Activated naive CD4-positive, alpha-beta T cell treated with Interleukin-2 at 50 U/mL for 16 hours (primary cell): ENCODE data around the gene NIPBL.
"Not testable (repeated sequence)": the region's sequence is repeated elsewhere in the genome, so short reads cannot be mapped to it uniquely, and the experiment has no call there.

Experiments used
- DNase-seq: peaks from one replicate; pipeline ENCODE4 v3.0.0-alpha.2; 2020

The NIPBL gene

DNA sequence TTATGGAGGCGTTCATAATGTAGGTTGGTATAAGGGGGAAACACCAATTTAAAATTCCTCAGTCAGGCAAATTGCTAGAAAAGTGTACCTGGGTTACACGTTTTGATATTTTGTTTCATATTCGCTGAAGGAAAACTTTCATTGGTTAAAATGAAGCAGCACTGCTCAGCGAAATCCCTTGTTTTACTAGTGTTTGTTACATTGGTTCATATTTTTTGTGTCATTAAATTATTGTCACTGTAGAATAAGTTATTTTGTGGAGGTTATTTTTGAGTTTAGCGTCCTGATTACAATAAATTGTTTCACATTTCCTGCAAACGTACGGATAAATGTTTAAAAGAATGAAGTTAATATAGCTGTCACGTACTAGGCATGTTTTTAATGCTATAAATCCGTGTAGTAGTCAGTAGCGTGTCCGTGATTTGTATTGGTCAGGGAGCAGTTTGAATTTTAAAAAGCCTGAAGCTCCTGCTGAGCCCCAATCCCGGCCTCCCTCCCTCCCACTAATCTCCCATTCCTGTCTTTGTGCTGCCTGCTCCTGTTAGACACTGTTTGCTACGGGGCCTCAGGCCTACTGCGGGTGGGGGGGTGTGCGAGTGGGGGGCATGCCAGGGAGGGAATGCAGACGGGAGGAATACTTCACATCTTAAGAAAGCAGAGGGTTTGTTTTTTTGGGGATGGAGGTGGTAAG is 2.0 kb downstream of the NIPBL start:
- DNase-seq: no peak

- DNase-seq: no peak
Measured at GRCh38 chr5:36879274-36880033, 2.9 kb downstream of the NIPBL start.

- no peak for DNase-seq
Measured at GRCh38 chr5:36880761-36881160, 4.2 kb downstream of the NIPBL start.

GRCh38 chr5:36881304-36881703 is 4.7 kb downstream of the NIPBL start:
- no peak for DNase-seq

DNA sequence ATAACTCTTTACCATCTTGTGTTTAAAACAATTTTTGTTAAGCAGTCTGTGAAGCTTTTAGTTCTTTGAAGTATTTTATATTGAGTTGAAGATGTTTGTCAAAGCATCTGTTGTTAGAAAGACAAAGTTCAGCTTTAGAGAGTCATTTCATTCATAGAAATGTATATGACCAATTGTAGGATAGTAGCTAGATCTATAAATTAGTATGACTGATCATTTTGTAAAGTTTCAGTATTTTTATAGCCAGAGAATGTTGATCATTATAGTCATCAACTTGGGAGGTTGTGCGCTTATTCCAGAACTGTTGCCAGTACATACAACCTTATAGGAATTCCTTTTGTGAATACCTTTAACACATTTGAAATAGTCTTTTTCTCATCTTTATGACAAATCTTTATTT is 5.2 kb downstream of the NIPBL start:
- no peak for DNase-seq

- DNase-seq: no peak
Measured at GRCh38 chr5:36882250-36882649, 5.7 kb downstream of the NIPBL start.

DNA sequence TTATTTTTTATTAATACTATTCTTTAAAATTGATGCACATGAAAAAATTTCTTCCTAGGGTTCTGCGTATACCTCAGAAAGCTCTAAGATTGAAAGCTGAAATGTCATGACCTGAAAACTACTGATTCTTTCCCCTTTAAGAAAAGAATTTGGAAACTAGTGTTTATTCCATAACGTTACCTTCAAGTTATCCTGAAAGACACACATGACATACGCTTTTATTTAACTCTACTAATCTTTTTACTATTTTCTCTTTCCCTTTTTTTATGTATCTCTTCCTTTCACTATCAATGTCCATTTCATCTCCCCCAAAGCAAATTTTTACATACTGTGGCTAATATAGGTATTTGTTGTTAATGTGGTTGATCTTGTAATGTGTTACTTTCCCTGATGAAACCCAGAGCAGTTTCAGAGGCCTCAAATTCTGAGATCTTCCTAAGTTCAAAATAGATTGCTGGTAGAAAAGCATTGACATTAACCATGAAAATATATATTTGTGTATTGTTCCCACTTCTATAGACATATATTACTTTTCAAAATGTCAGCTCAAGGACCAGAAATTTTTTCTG is 7.4 kb downstream of the NIPBL start:
- DNase-seq: no peak

GRCh38 chr5:36885149-36885548 is 8.6 kb downstream of the NIPBL start:
- no peak for DNase-seq

DNA sequence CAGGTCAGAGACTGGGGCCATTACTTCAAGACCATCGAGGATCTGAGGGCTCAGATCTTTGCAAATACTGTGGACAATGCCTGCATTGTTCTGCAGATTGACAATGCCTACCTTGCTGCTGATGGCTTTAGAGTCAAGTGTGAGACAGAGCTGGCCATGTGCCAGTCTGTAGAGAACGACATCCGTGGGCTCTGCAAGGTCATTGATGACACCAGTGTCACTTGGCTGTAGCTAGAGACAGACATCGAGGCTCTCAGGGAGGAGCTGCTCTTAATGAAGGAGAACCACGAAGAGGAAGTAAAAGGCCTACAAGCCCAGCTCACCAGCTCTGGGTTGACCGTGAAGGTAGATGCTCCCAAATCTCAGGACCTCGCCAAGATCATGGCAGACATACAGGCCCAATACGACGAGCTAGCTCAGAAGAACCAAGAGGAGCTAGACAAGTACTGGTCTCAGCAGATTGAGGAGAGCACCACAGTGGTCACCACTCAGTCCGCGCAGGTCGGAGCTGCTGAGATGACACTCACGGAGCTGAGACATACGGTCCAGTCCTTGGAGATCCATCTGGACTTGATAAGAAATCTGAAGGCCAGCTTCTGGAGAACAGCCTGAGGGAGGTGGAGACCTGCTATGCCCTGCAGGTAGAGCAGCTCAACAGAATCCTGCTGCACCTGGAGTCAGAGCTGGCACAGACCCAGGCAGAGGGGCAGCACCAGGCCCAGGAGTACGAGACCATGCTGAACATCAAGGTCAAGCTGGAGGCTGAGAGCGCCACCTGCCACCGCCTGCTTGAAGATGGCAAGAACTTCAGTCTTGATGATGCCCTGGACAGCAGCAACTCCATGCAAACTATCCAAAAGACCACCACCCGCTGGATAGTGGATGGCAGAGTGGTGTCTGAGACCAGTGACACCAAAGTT is 9.3 kb downstream of the NIPBL start:
- DNase-seq: no peak

DNA sequence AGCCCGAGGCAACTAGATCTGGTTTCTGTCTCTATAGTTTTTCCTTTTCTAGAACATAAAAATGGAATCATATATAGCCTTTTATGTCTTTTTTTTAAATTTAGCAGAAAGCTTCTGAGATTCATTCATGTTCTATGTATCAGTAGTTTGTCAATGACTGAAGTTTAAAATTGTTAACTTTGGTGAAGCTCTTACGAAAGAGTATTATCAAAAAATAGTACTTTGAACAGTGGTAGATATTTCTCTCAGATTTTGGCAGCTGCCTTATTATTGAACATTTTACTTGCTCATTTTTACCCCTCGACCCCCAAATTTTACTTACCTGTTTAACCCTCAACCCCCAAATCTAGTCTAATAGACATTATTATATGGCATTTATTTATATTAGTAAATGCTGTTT is 10.2 kb downstream of the NIPBL start:
- no peak for DNase-seq

GRCh38 chr5:36887532-36887931 is 11.0 kb downstream of the NIPBL start:
- no peak for DNase-seq

GRCh38 chr5:36888303-36888702 is 11.7 kb downstream of the NIPBL start:
- no peak for DNase-seq

GRCh38 chr5:36889264-36889663 is 12.7 kb downstream of the NIPBL start:
- DNase-seq: no peak

DNA sequence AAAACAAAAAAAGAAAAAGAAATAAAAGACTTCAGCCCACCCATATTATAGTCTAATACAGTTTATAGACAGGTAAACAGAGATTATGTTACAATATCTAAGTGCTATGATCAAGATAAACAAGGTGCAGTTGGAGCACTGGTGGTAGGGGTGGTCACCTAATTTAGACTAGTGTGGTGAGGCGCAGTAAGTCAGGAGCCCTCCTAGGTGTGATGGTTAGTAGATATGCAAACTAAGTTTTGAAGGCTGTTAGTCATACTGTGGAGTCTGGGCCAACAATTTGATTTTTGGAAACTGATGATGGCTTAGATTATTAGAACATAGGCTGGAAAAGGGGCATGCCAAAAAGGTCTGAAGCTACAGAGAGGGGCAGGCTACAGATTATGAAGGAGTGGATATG is 14.7 kb downstream of the NIPBL start:
- DNase-seq: no peak

DNA sequence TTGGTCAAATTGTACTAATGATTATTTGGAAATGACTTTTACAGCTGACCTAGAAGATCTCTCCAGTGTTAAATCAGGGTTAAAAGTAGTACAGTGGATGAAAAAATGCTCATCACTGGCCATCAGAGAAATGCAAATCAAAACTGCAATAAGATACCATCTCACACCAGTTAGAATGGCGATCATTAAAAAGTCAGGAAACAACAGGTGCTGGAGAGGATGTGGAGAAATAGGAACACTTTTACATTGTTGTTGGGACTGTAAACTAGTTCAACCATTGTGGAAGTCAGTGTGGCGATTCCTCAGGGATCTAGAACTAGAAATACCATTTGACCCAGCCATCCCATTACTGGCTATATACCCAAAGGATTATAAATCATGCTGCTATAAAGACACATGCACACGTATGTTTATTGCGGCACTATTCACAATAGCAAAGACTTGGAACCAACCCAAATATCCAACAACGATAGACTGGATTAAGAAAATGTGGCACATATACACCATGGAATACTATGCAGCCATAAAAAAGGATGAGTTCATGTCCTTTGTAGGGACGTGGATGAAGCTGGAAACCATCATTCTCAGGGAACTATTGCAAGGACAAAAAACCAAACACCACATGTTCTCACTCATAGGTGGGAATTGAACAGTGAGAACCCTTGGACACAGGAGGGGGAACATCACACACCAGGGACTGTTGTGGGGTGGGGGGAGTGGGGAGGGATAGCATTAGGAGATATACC is 15.7 kb downstream of the NIPBL start:
- DNase-seq: not testable (repeated sequence)

- DNase-seq: no peak
Measured at GRCh38 chr5:36894954-36895353, 18.4 kb downstream of the NIPBL start.

- DNase-seq: no peak
Measured at GRCh38 chr5:36896476-36896875, 19.9 kb downstream of the NIPBL start.

GRCh38 chr5:36897616-36898015 is 21.0 kb downstream of the NIPBL start:
- no peak for DNase-seq

DNA sequence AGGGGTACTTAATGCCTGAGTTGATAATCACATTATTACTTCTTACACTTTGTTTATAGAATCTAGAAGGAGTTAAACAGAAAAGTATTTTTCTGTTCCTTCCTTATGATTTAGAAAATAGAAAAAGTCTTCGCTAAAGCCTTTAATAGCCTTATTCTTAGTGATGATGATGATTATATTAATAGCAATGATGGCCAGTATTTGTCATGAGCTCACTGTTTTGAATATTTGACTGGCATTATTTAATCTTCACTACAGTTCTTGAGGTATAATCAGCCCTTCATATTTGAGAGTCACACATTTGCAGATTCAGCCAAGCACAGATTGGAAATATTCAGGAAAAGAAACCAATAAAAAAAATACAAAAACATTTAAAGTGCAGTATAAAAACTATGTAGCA is 23.3 kb downstream of the NIPBL start:
- DNase-seq: no peak

GRCh38 chr5:36900283-36900682 is 23.7 kb downstream of the NIPBL start:
- DNase-seq: no peak

DNA sequence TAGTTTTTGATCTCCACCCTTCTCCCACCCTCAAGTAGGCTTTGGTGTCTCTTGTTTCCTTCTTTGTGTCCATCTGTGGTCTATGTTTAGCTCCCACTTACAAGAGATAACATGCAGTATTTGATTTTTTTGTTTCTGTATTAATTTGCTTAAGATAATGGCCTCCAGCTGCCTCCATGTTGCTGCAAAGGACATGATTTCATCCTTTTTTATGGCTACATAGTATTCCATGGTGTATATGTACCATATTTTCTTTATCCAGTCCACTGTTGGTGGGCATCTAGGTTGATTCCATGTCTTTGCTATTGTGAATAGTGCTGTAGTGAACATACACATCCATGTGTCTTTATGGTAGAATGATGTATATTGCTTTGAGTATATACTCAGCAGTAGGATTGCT is 24.5 kb downstream of the NIPBL start:
- not testable (repeated sequence) for DNase-seq

DNA sequence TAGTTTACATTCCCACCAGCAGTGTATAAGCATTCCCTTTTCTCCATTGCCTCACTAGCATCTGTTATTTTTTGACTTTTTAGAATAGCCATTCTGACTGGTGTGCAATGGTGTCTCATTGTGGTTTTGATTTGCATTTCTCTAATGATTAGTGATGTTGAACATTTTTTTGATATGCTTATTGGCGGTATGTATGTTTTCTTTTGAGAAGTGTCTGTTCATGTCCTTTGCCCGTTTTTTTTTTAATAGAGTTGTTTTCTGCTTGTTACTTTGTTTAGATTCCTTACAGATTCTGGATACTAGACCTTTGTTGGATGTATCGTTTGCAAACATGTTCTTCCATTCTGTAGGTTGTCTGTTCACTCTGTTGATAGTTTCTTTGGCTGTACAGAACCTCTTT is 25.3 kb downstream of the NIPBL start:
- DNase-seq: no peak

- no peak for DNase-seq
Measured at GRCh38 chr5:36902353-36902752, 25.8 kb downstream of the NIPBL start.
